IMR-90 (cell line): ENCODE results near the gene PIAS1. TPM values are rescaled to one million over a fixed set of nuclear protein-coding genes. Genes with fewer than 3 reads are reported as not detected.

Experiments
- ATAC-seq: fragments of 200-7000 bp; cut with Tn5 transposase; 2 replicates; pipeline ENCODE4 v1.9.1; 2020; ENCODE audit warnings: low read depth, mild to moderate bottlenecking, moderate library complexity
- BruUV-seq: library from RNA; stranded (reverse); fragments of 400-500 nt; replicated peaks from 2 replicates; lab custom pipeline; 2021; lab: Mats Ljungman, UMichigan
- CTCF ChIA-PET: fragments of 300-600 bp; formaldehyde crosslinking; extraction: SDS; loops from one replicate; lab custom pipeline; 2021; ENCODE audit warnings: antibody characterized with exemption; lab: Yijun Ruan, JAX
- POLR2A ChIA-PET: fragments of 300-600 bp; sonication (Branson Sonifier 250); formaldehyde crosslinking; loops from one replicate; lab custom pipeline; 2022; ENCODE audit warnings: antibody characterized with exemption; ENCODE audit not compliant: unreplicated experiment; lab: Charles Lee
- DNase-seq: peaks from one replicate; pipeline ENCODE4 v3.0.0; 2013
- H2AFZ ChIP-seq: replicated peaks from 2 replicates; pipeline ENCODE3; 2013; ENCODE audit warnings: low read length, mild to moderate bottlenecking; ENCODE audit not compliant: poor library complexity
- H2AK5ac ChIP-seq: 2 replicates; pipeline ENCODE4 v1.6.1; 2013; ENCODE audit warnings: low read depth, low read length, inconsistent platforms
- H2AK9ac ChIP-seq: replicated peaks from 2 replicates; pipeline ENCODE3; 2013; ENCODE audit warnings: mild to moderate bottlenecking, low read depth, low read length, moderate library complexity; ENCODE audit not compliant: poor library complexity
- H2BK120ac ChIP-seq: 2 replicates; pipeline ENCODE4 v1.6.1; 2013; ENCODE audit warnings: low read depth, low read length, inconsistent platforms
- H2BK15ac ChIP-seq: 3 replicates; pipeline ENCODE4 v1.6.1; 2013; ENCODE audit warnings: low read depth, low read length, inconsistent platforms
- H2BK20ac ChIP-seq: 2 replicates; pipeline ENCODE4 v1.6.1; 2013; ENCODE audit warnings: low read depth, mild to moderate bottlenecking, inconsistent platforms, low read length, moderate library complexity
- H2BK5ac ChIP-seq: 2 replicates; pipeline ENCODE4 v1.6.1; 2013; ENCODE audit warnings: mild to moderate bottlenecking, low read depth, low read length, inconsistent platforms; ENCODE audit not compliant: poor library complexity, severe bottlenecking
- H3K14ac ChIP-seq: replicated peaks from 2 replicates; pipeline ENCODE4 v1.6.1; 2013; ENCODE audit warnings: low read depth, low read length, inconsistent platforms
- H3K18ac ChIP-seq: 2 replicates; pipeline ENCODE4 v1.6.1; 2013; ENCODE audit warnings: low read depth, low read length, control low read depth
- H3K23ac ChIP-seq: 2 replicates; pipeline ENCODE4 v1.6.1; 2013; ENCODE audit warnings: low read depth, low read length, inconsistent platforms
- H3K27ac ChIP-seq: 2 replicates; pipeline ENCODE4 v1.5.1; 2013; ENCODE audit warnings: mild to moderate bottlenecking, control low read depth, low read length; ENCODE audit not compliant: insufficient read depth
- H3K27me3 ChIP-seq: 2 replicates; pipeline ENCODE4 v1.6.1; 2013; ENCODE audit warnings: low read length; ENCODE audit not compliant: control insufficient read depth, insufficient read depth
- H3K36me3 ChIP-seq: 2 replicates; pipeline ENCODE4 v1.6.1; 2013; ENCODE audit warnings: low read length, mixed read lengths; ENCODE audit not compliant: control insufficient read depth, insufficient read depth
- H3K4ac ChIP-seq: 2 replicates; pipeline ENCODE4 v1.6.1; 2013; ENCODE audit warnings: low read depth, low read length, inconsistent platforms
- H3K4me1 ChIP-seq: 2 replicates; pipeline ENCODE4 v1.6.1; 2013; ENCODE audit warnings: low read length, mixed read lengths; ENCODE audit not compliant: control insufficient read depth, insufficient read depth
- H3K4me2 ChIP-seq: 2 replicates; pipeline ENCODE4 v1.6.1; 2013; ENCODE audit warnings: low read depth, mild to moderate bottlenecking, control low read depth, low read length, moderate library complexity
- H3K4me3 ChIP-seq: 2 replicates; pipeline ENCODE4 v1.5.1; 2013; ENCODE audit warnings: low read depth, mild to moderate bottlenecking, control low read depth, low read length, moderate library complexity; ENCODE audit not compliant: insufficient read depth
- H3K56ac ChIP-seq: 2 replicates; pipeline ENCODE4 v1.6.1; 2013; ENCODE audit warnings: low read length, inconsistent platforms; ENCODE audit not compliant: insufficient read depth; ENCODE audit errors: extremely low read depth
- H3K79me1 ChIP-seq, 2 experiments: 2 replicates each; pipeline ENCODE4 v1.6.1; 2013; ENCODE audit warnings: low read length in 2 of 2, inconsistent platforms in 1 of 2, low read depth in 1 of 2
- H3K9ac ChIP-seq: 2 replicates; pipeline ENCODE4 v1.6.1; 2013; ENCODE audit warnings: low read depth, low read length, control low read depth
- H3K9me1 ChIP-seq: 2 replicates; pipeline ENCODE4 v1.6.1; 2013; ENCODE audit warnings: low read length, inconsistent platforms; ENCODE audit not compliant: insufficient read depth
- H3K9me3 ChIP-seq: 2 replicates; pipeline ENCODE4 v1.6.1; 2013; ENCODE audit warnings: low read length; ENCODE audit not compliant: control insufficient read depth, insufficient read depth
- H4K20me1 ChIP-seq: 2 replicates; pipeline ENCODE4 v1.6.1; 2013; ENCODE audit warnings: low read length, inconsistent platforms; ENCODE audit not compliant: insufficient read depth
- H4K5ac ChIP-seq: 2 replicates; pipeline ENCODE4 v1.6.1; 2013; ENCODE audit warnings: mild to moderate bottlenecking, low read depth, low read length, control low read depth
- H4K8ac ChIP-seq, 2 experiments: 2 replicates each; pipeline ENCODE4 v1.6.1; 2013; ENCODE audit warnings: low read depth in 2 of 2, low read length in 2 of 2, control low read depth in 1 of 2, inconsistent platforms in 1 of 2
- H4K91ac ChIP-seq: 2 replicates; pipeline ENCODE4 v1.6.1; 2013; ENCODE audit warnings: low read depth, low read length, inconsistent platforms; ENCODE audit not compliant: insufficient read depth
- BHLHE40 ChIP-seq: fragments of 150-350 bp; IDR thresholded peaks from 2 replicates; pipeline ENCODE4 v1.6.1; 2016; ENCODE audit warnings: mild to moderate bottlenecking, low read depth, low read length
- CEBPB ChIP-seq: IDR thresholded peaks from 2 replicates; pipeline ENCODE4 v1.6.1; 2012; ENCODE audit warnings: low read depth, low read length, improper control_type of control experiment
- ELK1 ChIP-seq: fragments of 150-350 bp; IDR thresholded peaks from 2 replicates; pipeline ENCODE4 v1.6.1; 2016; ENCODE audit warnings: low read depth, mild to moderate bottlenecking, low read length, moderate library complexity, borderline replicate concordance
- FOS ChIP-seq: fragments of 150-350 bp; IDR thresholded peaks from 2 replicates; pipeline ENCODE4 v1.6.1; 2016; ENCODE audit warnings: low read depth, low read length
- MAFK ChIP-seq: IDR thresholded peaks from 2 replicates; pipeline ENCODE4 v1.6.1; 2012; ENCODE audit warnings: low read depth, low read length, improper control_type of control experiment
- MAZ ChIP-seq: IDR thresholded peaks from 2 replicates; pipeline ENCODE4 v1.6.1; 2012; ENCODE audit warnings: low read depth, mild to moderate bottlenecking, low read length, improper control_type of control experiment, moderate library complexity, borderline replicate concordance
- MXI1 ChIP-seq: IDR thresholded peaks from 2 replicates; pipeline ENCODE4 v1.6.1; 2012; ENCODE audit warnings: low read depth, mild to moderate bottlenecking, low read length, moderate library complexity, borderline replicate concordance
- NFE2L2 ChIP-seq: fragments of 150-350 bp; IDR thresholded peaks from 2 replicates; pipeline ENCODE4 v1.6.1; 2016; ENCODE audit warnings: low read depth, mild to moderate bottlenecking, low read length
- POLR2A ChIP-seq: IDR thresholded peaks from 2 replicates; pipeline ENCODE4 v1.6.1; 2012; ENCODE audit warnings: mild to moderate bottlenecking, low read depth, low read length
- RAD21 ChIP-seq: IDR thresholded peaks from 2 replicates; pipeline ENCODE4 v1.6.1; 2012; ENCODE audit warnings: low read length, improper control_type of control experiment
- RCOR1 ChIP-seq: IDR thresholded peaks from 2 replicates; pipeline ENCODE4 v1.6.1; 2012; ENCODE audit warnings: mild to moderate bottlenecking, low read length, improper control_type of control experiment; ENCODE audit not compliant: insufficient replicate concordance
- RFX5 ChIP-seq: IDR thresholded peaks from 2 replicates; pipeline ENCODE4 v1.8.0; 2012; ENCODE audit warnings: low read depth, mild to moderate bottlenecking, low read length, moderate library complexity
- SMC3 ChIP-seq: fragments of 150-350 bp; IDR thresholded peaks from 2 replicates; pipeline ENCODE4 v1.6.1; 2016; ENCODE audit warnings: low read depth, mild to moderate bottlenecking, antibody characterized with exemption, low read length, moderate library complexity
- USF2 ChIP-seq: fragments of 150-350 bp; IDR thresholded peaks from 2 replicates; pipeline ENCODE4 v1.6.1; 2017; ENCODE audit warnings: mild to moderate bottlenecking, antibody characterized with exemption, low read length, low read depth
- WGBS, 2 experiments: methylation state at CpG; one replicate each; pipeline versions ENCODE4 v1.1.5 to v1.1.7; 2013; ENCODE audit warnings: missing lambda C conversion rate in 2 of 2; ENCODE audit not compliant: insufficient read length in 1 of 2; ENCODE audit errors: extremely low coverage in 2 of 2; 5-methylcytosine and 5-hydroxymethylcytosine counted together
- dilution Hi-C: fragments of 300-500 bp; cut with HindIII; formaldehyde crosslinking; loops from one replicate; pipeline ENCODE4 v1.14.3; 2018; ENCODE audit warnings: low sequenced_read_pairs; ENCODE audit not compliant: unreplicated experiment
- in situ Hi-C: fragments of 300-500 bp; cut with MboI; formaldehyde crosslinking; loops from 3 replicates; pipeline ENCODE4 v1.14.3; 2019; ENCODE audit warnings: low sequenced_read_pairs, inconsistent platforms, mixed read lengths
- intact Hi-C: fragments of 100-400 bp; cut with micrococcal nuclease; formaldehyde crosslinking; loops from 2 replicates; pipeline ENCODE4 v1.10.0; 2022
- polyA plus RNA-seq, 3 experiments: library from polyadenylated mRNA; depleted of rRNA; stranded (reverse); fragments of >200 nt; gene quantifications; 2 replicates each; pipeline ENCODE4 v1.2.3, GENCODE V29; 2012; ENCODE audit warnings: low replicate concordance in 1 of 3
- total RNA-seq: library from RNA; depleted of rRNA; stranded (reverse); fragments of >200 nt; gene quantifications from 2 replicates; pipeline ENCODE4 v1.2.3, GENCODE V29; 2012

Gene PIAS1
- total and polyA plus RNA-seq, 2 of the 4 experiments (the other 2 are of a cell fraction), result 20.0 to 63.6 TPM

- no peaks in the 10 kb centered on the region for H3K9me1 ChIP-seq
- in situ Hi-C loops (no loop called here), dilution Hi-C loops (no loop called here), intact Hi-C loops (no loop called here)
- no peak overlapping the region for H2BK5ac ChIP-seq
- no peak overlapping the region for H2BK20ac ChIP-seq
- no peak for DNase-seq
- no peak overlapping the region for H3K56ac ChIP-seq
- no peak overlapping the region for H3K4me3 ChIP-seq
- H3K79me1 ChIP-seq, result peaks cover 2 to 41% of the 10 kb centered on the region in 2 experiments; a peak in 2 of 4 replicates
- no peak overlapping the region for H3K14ac ChIP-seq
- no peak overlapping the region for H3K4ac ChIP-seq
- H4K20me1 ChIP-seq, result peaks cover 58% of the 10 kb centered on the region
- H3K4me2 ChIP-seq, result peak overlapping the region; percentile 92
- no peak for ATAC-seq
- no peaks in the 10 kb centered on the region for H3K9me3 ChIP-seq
- no peak overlapping the region for H3K27ac ChIP-seq
- TF ChIP-seq BHLHE40 (no peak), MAFK (no peak), USF2 (no peak), RCOR1 (no peak), POLR2A (no peak), MAZ (no peak), FOS (no peak), SMC3 (no peak), ELK1 (no peak), RFX5 (no peak), MXI1 (no peak), RAD21 (no peak), NFE2L2 (no peak), CEBPB (no peak)
- H4K8ac ChIP-seq, result no peak overlapping the region
- H3K27me3 ChIP-seq, result no peaks in the 10 kb centered on the region
- no peak overlapping the region for H4K91ac ChIP-seq
- ChIA-PET CTCF (no interaction called here), POLR2A (interaction anchor here (0.6 kb wide), 2 partner anchors 12 to 392 kb away, joined by 3 to 6 read pairs; no protein-coding TSS in a partner anchor)
- no peak overlapping the region for H2BK15ac ChIP-seq
- TSS peak; percentile 28 for BruUV-seq
- no CpG with 5 or more reads among the region's 5 CpGs for WGBS, 2 experiments
- 0 out of 2 replicates have a peak, but pooled peaks cover 2% of the 10 kb centered on the region for H3K36me3 ChIP-seq
- H3K4me1 ChIP-seq, result no peaks in the 10 kb centered on the region; the same call in 1 of the 2 replicates
- H2BK120ac ChIP-seq, result no peak overlapping the region
- H2AFZ ChIP-seq, result no peak overlapping the region
- H2AK5ac ChIP-seq, result no peak overlapping the region
- H2AK9ac ChIP-seq, result no peak overlapping the region
- no peak overlapping the region for H4K5ac ChIP-seq
- H3K23ac ChIP-seq, result peak overlapping the region; percentile 39; the same call in 1 of the 2 replicates
- H3K9ac ChIP-seq, result peak overlapping the region; percentile 22; the same call in 1 of the 2 replicates
- no peak overlapping the region for H3K18ac ChIP-seq
These were observed 2.2 kb downstream of the PIAS1 start for GRCh38 chr15:68056097-68056865.
